Erythroblast (primary cell): Measurements from ENCODE around the gene SPTLC2.
"Not testable (repeated sequence)": the region's sequence is repeated elsewhere in the genome, so short reads cannot be mapped to it uniquely, and the experiment has no call there.

Experiments
- DNase-seq, 2 experiments: peaks; one replicate each; lab custom pipeline; 2025; lab: John Stamatoyannopoulos, UW
- GATA1 ChIP-seq: IDR thresholded peaks from 2 replicates; pipeline ENCODE4 v1.6.1; 2011; ENCODE audit warnings: low read depth, mild to moderate bottlenecking, control low read depth, low read length, moderate library complexity
- POLR2A ChIP-seq: IDR thresholded peaks from 2 replicates; pipeline ENCODE4 v1.6.1; 2011; ENCODE audit warnings: mild to moderate bottlenecking, low read length

Gene SPTLC2

GRCh38 chr14:77616454-77617229 is at the start of gene SPTLC2:
TSS of gene SPTLC2 (minus strand) at chr14:77616637. CDS start at chr14:77616579, 58 bp downstream.
- peak; percentile 98 to 99 for DNase-seq
- no peak for TF ChIP-seq GATA1
- TF ChIP-seq POLR2A, result peak; percentile 70

DNA sequence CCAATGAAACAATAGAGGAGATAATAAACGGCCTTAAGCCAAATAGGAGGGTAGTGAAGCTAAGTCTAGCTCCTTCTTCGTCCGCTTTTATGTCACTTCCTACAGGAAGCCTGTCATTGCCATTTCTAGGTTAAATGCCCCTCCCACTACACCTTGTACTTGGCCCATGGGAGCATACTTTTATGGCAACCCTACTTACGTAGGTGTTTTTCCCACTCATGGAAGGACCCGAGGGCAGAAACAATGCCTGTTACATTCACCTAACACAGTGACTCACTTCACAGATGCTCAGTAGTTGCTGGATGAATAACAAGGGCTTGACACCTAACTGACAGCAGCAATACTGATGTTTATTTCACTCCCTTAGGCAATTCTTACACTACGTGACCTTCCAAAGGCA is 46.9 kb upstream of the SPTLC2 start:
- TF ChIP-seq GATA1 (no peak), POLR2A (no peak)
- no peak for DNase-seq

DNA sequence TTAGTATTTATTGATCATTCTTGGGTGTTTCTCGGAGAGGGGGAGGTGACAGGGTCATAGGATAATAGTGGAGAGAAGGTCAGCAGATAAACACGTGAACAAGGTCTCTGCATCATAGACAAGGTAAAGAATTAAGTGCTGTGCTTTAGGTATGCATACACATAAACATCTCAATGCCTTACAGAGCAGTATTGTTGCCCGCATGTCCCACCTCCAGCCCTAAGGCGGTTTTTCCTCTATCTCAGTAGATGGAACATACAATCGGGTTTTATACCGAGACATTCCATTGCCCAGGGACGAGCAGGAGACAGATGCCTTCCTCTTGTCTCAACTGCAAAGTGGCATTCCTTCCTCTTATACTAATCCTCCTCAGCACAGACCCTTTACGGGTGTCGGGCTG is 45.1 kb upstream of the SPTLC2 start:
- not testable (repeated sequence) for DNase-seq

DNA sequence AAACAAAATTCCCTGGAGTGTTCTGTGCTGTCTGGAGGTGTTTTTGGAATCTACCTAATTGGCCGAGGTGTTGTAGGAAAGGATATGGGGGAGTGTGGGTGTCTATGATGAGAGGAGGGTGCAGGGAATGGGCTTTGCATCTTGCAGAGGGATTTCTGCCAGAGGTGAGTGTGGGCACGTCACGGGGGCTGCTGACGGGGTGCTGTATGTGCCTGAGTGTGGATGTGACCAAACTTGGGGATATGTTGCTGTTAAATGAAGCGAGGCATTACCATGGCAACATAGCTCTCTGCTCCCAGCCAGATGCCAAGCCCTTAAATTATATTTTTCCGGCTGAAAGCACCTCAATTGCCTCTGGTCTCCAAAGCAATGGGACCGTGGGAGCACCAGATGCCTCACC is 44.3 kb upstream of the SPTLC2 start:
- TF ChIP-seq GATA1, result no peak
- TF ChIP-seq POLR2A, result no peak
- no peak for DNase-seq

DNA sequence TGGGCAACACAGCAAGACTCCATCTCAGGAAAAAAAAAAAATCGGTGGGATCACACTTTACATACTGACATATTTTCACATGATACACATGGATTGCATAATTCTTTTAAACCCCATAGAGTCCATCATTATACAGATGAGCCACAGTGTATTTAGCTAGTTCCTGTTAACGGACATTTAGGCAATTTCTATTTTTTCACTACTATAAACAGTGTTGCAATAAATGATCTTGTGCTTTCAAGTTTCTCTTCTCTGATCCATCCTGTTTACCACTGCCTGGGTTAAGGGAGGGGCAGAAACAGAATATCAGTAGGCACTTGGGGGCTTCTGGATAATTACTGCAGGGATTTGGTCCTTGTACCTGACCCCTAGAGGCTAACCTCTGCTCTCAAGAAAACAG is 43.4 kb upstream of the SPTLC2 start:
- no peak for DNase-seq

GRCh38 chr14:77657280-77657679 is 40.8 kb upstream of the SPTLC2 start:
- no peak for DNase-seq
- TF ChIP-seq POLR2A (no peak), GATA1 (no peak)

More for the DNA sequence above, 43.4 kb upstream of the SPTLC2 start:
- no peak for TF ChIP-seq POLR2A
- TF ChIP-seq GATA1, result no peak

- no peak for DNase-seq
These were observed 37.6 kb upstream of the SPTLC2 start for GRCh38 chr14:77654001-77654441.

DNA sequence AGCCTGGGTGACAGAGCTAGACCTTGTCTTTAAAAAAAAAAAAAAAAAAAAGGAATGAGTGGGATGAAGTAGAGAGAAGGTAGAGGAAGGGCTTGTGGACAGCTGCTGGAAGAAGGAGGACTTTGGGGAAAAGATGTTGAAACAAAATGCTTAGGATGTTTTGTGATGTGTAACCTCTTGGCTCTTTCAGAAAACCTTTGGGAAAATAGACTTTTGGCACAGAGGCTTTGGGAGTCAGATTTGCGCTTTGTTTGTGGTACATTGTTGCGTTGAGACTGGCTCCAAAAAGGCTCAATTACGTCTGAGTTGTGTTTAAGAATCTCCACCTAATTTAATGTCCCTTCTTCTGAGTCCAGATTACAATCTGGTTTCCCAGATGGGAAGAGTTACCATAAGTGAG is 32.9 kb upstream of the SPTLC2 start:
- no peak for TF ChIP-seq POLR2A
- no peak for TF ChIP-seq GATA1

More at GRCh38 chr14:77654001-77654441, 37.6 kb upstream of the SPTLC2 start:
- no peak for TF ChIP-seq POLR2A
- TF ChIP-seq GATA1, result no peak

DNA sequence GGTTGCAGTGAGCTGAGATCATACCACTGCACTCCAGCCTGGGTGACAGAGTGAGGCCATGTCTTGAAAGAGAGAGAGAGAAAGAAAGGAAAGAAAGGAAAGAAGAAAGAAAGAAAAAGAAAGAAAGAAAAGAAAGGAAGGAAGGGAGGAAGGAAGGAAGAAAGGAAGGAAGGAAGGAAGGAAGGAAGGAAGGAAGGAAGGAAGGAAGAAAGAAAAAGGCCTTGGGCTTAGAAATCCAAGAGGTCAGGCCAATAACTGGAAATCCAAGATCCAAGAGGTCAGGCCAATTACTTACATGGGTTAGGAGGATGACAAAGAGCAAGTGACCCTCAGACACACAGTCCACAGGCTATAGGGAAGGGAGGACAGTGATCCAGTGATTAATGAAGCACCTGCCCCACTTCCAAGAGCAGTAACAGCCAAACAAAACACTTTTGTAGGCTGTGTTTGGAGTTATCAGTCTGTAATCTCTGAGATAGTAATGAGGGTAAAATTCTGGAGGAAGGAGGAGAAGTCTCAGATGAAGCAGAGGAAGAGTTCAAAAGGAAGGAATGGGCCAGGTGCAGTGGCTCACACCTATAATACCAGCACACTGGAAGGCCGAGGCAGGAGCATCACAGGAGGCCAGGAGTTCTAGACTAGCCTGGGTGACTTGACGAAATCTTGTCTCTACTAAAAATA is 32.2 kb upstream of the SPTLC2 start:
- DNase-seq, result no peak
- TF ChIP-seq GATA1, result no peak
- no peak for TF ChIP-seq POLR2A

More for the DNA sequence above, 32.9 kb upstream of the SPTLC2 start:
- no peak for DNase-seq

DNA sequence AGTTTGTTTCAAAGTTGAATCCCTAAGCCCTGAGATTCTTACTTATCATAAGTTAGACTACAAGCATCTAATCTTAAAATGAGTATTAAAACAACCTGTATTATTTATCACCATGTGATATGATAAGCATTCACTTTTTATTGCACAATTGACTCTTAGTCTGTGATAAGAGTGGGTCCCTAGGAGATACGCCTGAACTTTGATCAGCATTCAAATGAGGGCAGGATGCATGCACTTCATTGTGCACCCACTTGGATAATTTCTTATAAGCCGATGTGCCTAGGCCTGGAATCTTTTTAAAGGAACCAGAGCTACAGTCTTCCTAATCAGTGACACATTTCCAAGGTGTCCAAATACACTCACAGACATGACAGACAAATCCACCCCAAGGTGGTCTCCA is 31.4 kb upstream of the SPTLC2 start:
- DNase-seq, result peak in 1 of 2 experiments; percentile 9
- no peak for TF ChIP-seq POLR2A
- no peak for TF ChIP-seq GATA1

DNA sequence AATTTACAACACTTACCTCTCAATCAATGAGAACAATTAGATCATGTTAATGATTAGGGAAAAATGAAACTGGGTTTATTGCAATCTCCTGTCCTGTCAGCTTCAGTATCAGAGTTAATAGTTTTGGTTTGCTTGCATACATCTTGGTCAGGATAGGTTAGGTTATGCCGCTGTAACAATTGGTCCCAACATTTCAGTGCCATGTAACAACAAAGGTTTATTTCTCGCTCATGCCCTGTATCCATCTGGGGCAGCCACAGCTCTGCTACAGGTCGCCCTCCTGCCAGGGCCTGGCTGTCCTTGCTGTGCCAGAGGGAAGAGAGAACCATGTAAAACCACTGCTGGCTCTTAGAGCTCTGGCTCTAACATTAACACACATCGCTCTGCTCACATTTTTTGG is 30.5 kb upstream of the SPTLC2 start:
- DNase-seq, result no peak
- TF ChIP-seq POLR2A, result no peak
- no peak for TF ChIP-seq GATA1

GRCh38 chr14:77645520-77646230 is 29.2 kb upstream of the SPTLC2 start:
- TF ChIP-seq GATA1 (no peak), POLR2A (no peak)

DNA sequence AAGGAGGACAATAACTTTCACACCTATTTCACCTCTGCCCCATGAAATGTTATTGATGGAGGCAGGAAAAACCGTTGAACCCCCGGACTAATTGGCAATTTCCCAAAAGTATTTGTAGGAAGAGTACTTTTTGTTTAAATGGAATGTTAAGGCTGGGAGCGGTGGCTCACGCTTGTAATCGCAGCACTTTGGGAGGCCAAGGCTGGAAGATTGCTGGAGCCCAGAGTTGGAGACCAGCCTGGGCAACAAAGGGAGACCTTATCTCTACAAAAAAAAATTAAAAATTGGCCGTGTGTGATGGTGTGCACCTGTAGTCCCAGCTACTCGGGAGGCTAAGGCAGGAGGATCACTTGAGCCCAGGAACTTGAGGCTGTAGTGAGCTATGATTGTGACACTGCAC is 26.0 kb upstream of the SPTLC2 start:
- DNase-seq, result no peak
- TF ChIP-seq GATA1, result no peak
- TF ChIP-seq POLR2A, result no peak

More at GRCh38 chr14:77645520-77646230, 29.2 kb upstream of the SPTLC2 start:
- peak; percentile 52 to 81 for DNase-seq

GRCh38 chr14:77641534-77642341 is 25.3 kb upstream of the SPTLC2 start:
- TF ChIP-seq GATA1, result no peak
- peak; percentile 54 for TF ChIP-seq POLR2A
- DNase-seq, result peak; percentile 79 to 81
